NT2/D1 (cell line): ENCODE data around the gene OAT.
"Not testable (repeated sequence)": the region's sequence is repeated elsewhere in the genome, so short reads cannot be mapped to it uniquely, and the experiment has no call there.

Experiments
- DNase-seq: peaks from one replicate; pipeline ENCODE4 v3.0.0-alpha.2; 2011; ENCODE audit warnings: low read depth, low spot score
- H3K27me3 ChIP-seq: 2 replicates; pipeline ENCODE4 v1.6.0; 2011; ENCODE audit warnings: mild to moderate bottlenecking; ENCODE audit not compliant: insufficient read length, insufficient read depth
- H3K36me3 ChIP-seq: 2 replicates; pipeline ENCODE4 v1.6.1; 2011; ENCODE audit warnings: mild to moderate bottlenecking, low read length, mixed read lengths; ENCODE audit not compliant: insufficient read depth, insufficient read length
- H3K4me1 ChIP-seq: 2 replicates; pipeline ENCODE4 v1.5.1; 2011; ENCODE audit not compliant: insufficient read depth, insufficient read length
- H3K4me3 ChIP-seq: 2 replicates; pipeline ENCODE4 v1.5.1; 2011; ENCODE audit warnings: low read depth; ENCODE audit not compliant: insufficient read length
- H3K9ac ChIP-seq: 2 replicates; pipeline ENCODE4 v1.6.0; 2011; ENCODE audit warnings: low read depth; ENCODE audit not compliant: insufficient read length
- H3K9me3 ChIP-seq: 2 replicates; pipeline ENCODE4 v1.5.1; 2011; ENCODE audit warnings: mild to moderate bottlenecking, low read length; ENCODE audit not compliant: insufficient read depth
- SUZ12 ChIP-seq: IDR thresholded peaks from 2 replicates; pipeline ENCODE4 v1.6.1; 2011; ENCODE audit not compliant: insufficient read length, insufficient read depth; ENCODE audit errors: extremely low read depth
- YY1 ChIP-seq: IDR thresholded peaks from 2 replicates; pipeline ENCODE4 v1.6.1; 2011; ENCODE audit not compliant: insufficient read length, insufficient read depth
- ZNF274 ChIP-seq: IDR thresholded peaks from 2 replicates; pipeline ENCODE4 v1.6.1; 2011; ENCODE audit warnings: mild to moderate bottlenecking, low read depth, low read length

The OAT gene

GRCh38 chr10:124374535-124375352, 44.0 kb downstream of the OAT start:
- H3K9ac ChIP-seq = no peak overlapping the region
- no peak overlapping the region for H3K4me3 ChIP-seq
- H3K27me3 ChIP-seq = peaks cover 4% of the 10 kb centered on the region
- no peaks in the 10 kb centered on the region for H3K36me3 ChIP-seq
- peaks cover 6% of the 10 kb centered on the region for H3K4me1 ChIP-seq
- TF ChIP-seq SUZ12 (no peak), ZNF274 (no peak), YY1 (no peak)
- H3K9me3 ChIP-seq = no peaks in the 10 kb centered on the region; the same call in 1 of the 2 replicates
- DNase-seq = no peak

GRCh38 chr10:124372899-124373298, 45.8 kb downstream of the OAT start:
- no peak for TF ChIP-seq ZNF274
- TF ChIP-seq YY1 = no peak
- no peak for TF ChIP-seq SUZ12
- DNase-seq = no peak

GRCh38 chr10:124370426-124370825, 48.3 kb downstream of the OAT start:
- Histone ChIP-seq H3K27me3 (no peaks in the 10 kb centered on the region), H3K9ac (no peak overlapping the region), H3K9me3 (no peaks in the 10 kb centered on the region; the same call in 1 of the 2 replicates), H3K4me1 (peaks cover 5% of the 10 kb centered on the region), H3K4me3 (no peak overlapping the region), H3K36me3 (no peaks in the 10 kb centered on the region)
- DNase-seq = no peak
- TF ChIP-seq ZNF274 = no peak
- TF ChIP-seq YY1 = no peak
- no peak for TF ChIP-seq SUZ12

More at GRCh38 chr10:124372899-124373298, 45.8 kb downstream of the OAT start:
- Histone ChIP-seq H3K27me3 (peaks cover 4% of the 10 kb centered on the region), H3K9me3 (no peaks in the 10 kb centered on the region; the same call in 1 of the 2 replicates), H3K9ac (no peak overlapping the region), H3K4me3 (no peak overlapping the region), H3K36me3 (no peaks in the 10 kb centered on the region), H3K4me1 (peaks cover under 1% of the 10 kb centered on the region)

GRCh38 chr10:124369986-124370385, 48.7 kb downstream of the OAT start:
- DNase-seq = no peak
- Histone ChIP-seq H3K36me3 (no peaks in the 10 kb centered on the region), H3K4me1 (peaks cover 5% of the 10 kb centered on the region), H3K9ac (no peak overlapping the region), H3K27me3 (no peaks in the 10 kb centered on the region), H3K9me3 (no peaks in the 10 kb centered on the region; the same call in 1 of the 2 replicates), H3K4me3 (no peak overlapping the region)
- TF ChIP-seq SUZ12 (no peak), YY1 (no peak), ZNF274 (no peak)

- H3K9ac ChIP-seq, DNase-seq, H3K36me3 ChIP-seq, H3K4me1 ChIP-seq, H3K9me3 ChIP-seq, H3K27me3 ChIP-seq, H3K4me3 ChIP-seq: not testable (repeated sequence)
Observed at GRCh38 chr10:124369533-124369932, 49.2 kb downstream of the OAT start.

GRCh38 chr10:124369066-124369465, 49.7 kb downstream of the OAT start:
- Histone ChIP-seq H3K9ac (no peak overlapping the region), H3K4me3 (no peak overlapping the region), H3K36me3 (no peaks in the 10 kb centered on the region), H3K27me3 (no peaks in the 10 kb centered on the region), H3K4me1 (peaks cover 7% of the 10 kb centered on the region), H3K9me3 (no peaks in the 10 kb centered on the region; the same call in 1 of the 2 replicates)
- TF ChIP-seq SUZ12 (no peak), ZNF274 (no peak), YY1 (no peak)
- DNase-seq = no peak

GRCh38 chr10:124367936-124368335, 50.8 kb downstream of the OAT start:
- H3K4me3 ChIP-seq = no peak overlapping the region
- peaks cover 4% of the 10 kb centered on the region for H3K27me3 ChIP-seq
- peaks cover 7% of the 10 kb centered on the region for H3K4me1 ChIP-seq
- H3K9ac ChIP-seq = no peak overlapping the region
- H3K36me3 ChIP-seq = no peaks in the 10 kb centered on the region
- no peaks in the 10 kb centered on the region; the same call in 1 of the 2 replicates for H3K9me3 ChIP-seq
- DNase-seq = no peak
- no peak for TF ChIP-seq ZNF274
- TF ChIP-seq YY1 = no peak
- TF ChIP-seq SUZ12 = no peak
